Osteocyte (in vitro differentiated cells): ENCODE data around the gene FNDC3B. TPM values are rescaled to one million over a fixed set of nuclear protein-coding genes. Genes with fewer than 3 reads are reported as not detected.

Source experiments
- DNase-seq: peaks from one replicate; pipeline ENCODE4 v3.0.0; 2021; ENCODE audit warnings: mixed read lengths; ENCODE audit not compliant: unreplicated experiment; ENCODE audit errors: extremely low spot score
- H3K27ac Mint-ChIP-seq: one replicate; pipeline ENCODE4 v1.8.0; 2021; ENCODE audit warnings: mild to moderate bottlenecking, mixed read lengths; ENCODE audit not compliant: unreplicated experiment
- H3K27me3 Mint-ChIP-seq: one replicate; pipeline ENCODE4 v1.8.0; 2021; ENCODE audit warnings: mixed read lengths; ENCODE audit not compliant: unreplicated experiment
- H3K36me3 Mint-ChIP-seq: one replicate; pipeline ENCODE4 v1.8.0; 2021; ENCODE audit warnings: mixed read lengths; ENCODE audit not compliant: unreplicated experiment
- H3K4me1 Mint-ChIP-seq: one replicate; pipeline ENCODE4 v1.8.0; 2021; ENCODE audit warnings: mixed read lengths; ENCODE audit not compliant: unreplicated experiment
- H3K4me3 Mint-ChIP-seq: one replicate; pipeline ENCODE4 v1.8.0; 2021; ENCODE audit warnings: mild to moderate bottlenecking, moderate library complexity, mixed read lengths; ENCODE audit not compliant: unreplicated experiment
- H3K9me3 Mint-ChIP-seq: one replicate; pipeline ENCODE4 v1.8.0; 2021; ENCODE audit warnings: mixed read lengths; ENCODE audit not compliant: unreplicated experiment
- total RNA-seq: library from RNA; stranded (reverse); gene quantifications from 2 replicates; pipeline ENCODE4 v1.2.1, GENCODE V29; 2021
- TF ChIP-seq, protein P1 (sequence below): fragments of 200-600 bp; sonication (generic); IDR thresholded peaks from 2 replicates; pipeline ENCODE4 v1.5.0; 2021; ENCODE audit warnings: antibody characterized with exemption, mild to moderate bottlenecking, moderate library complexity

The FNDC3B gene
- total RNA-seq, 1 donor from 2014 or later = 240 TPM

DNA sequence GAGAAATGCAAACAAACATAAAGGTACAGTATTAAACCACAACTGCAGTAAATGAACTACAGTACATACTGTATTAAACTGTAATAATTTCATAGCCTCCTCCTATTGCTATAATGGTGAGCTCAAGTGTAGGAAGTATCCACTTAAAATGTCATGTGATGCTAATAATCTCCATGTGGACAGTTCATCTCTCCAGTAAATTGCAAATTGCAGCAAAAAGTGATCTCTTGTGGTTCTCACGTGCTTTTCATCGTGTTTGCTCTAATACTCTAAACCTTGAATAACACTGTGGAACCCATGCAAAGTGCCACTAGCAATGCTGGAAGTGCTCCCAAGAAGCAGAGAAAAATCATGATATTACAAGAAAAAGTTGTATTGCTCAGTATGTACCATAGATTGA is 9.2 kb upstream of the FNDC3B start:
- Mint-ChIP-seq H3K27ac (no peak overlapping the region), H3K27me3 (no peaks in the 10 kb centered on the region), H3K4me1 (peaks cover 5% of the 10 kb centered on the region), H3K4me3 (no peak overlapping the region), H3K9me3 (peaks cover 4% of the 10 kb centered on the region), H3K36me3 (peaks cover 5% of the 10 kb centered on the region)
- TF ChIP-seq, protein P1, sequence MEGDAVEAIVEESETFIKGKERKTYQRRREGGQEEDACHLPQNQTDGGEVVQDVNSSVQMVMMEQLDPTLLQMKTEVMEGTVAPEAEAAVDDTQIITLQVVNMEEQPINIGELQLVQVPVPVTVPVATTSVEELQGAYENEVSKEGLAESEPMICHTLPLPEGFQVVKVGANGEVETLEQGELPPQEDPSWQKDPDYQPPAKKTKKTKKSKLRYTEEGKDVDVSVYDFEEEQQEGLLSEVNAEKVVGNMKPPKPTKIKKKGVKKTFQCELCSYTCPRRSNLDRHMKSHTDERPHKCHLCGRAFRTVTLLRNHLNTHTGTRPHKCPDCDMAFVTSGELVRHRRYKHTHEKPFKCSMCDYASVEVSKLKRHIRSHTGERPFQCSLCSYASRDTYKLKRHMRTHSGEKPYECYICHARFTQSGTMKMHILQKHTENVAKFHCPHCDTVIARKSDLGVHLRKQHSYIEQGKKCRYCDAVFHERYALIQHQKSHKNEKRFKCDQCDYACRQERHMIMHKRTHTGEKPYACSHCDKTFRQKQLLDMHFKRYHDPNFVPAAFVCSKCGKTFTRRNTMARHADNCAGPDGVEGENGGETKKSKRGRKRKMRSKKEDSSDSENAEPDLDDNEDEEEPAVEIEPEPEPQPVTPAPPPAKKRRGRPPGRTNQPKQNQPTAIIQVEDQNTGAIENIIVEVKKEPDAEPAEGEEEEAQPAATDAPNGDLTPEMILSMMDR = no peak
- no peak for DNase-seq

DNA sequence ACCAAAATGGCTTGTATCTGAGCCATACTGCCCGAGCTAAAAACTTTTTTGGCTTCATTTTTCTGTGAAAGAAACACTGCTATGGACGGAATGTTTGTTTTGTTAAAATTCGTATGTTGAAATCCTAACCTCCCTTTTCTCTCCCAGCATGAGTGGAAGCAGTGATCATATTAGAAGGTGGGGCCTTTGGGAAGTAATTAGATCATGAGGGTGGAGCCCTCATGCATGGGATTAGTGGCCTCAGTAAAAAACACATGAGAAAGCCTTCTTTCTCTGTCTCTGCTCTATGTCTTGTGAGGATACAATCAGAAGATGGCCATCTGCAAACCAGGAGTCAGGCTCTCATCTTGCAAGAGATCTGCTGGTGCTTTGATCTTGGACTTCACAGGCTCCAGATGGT is 7.4 kb upstream of the FNDC3B start:
- TF ChIP-seq, protein P1 = no peak
- no peak for DNase-seq
- Mint-ChIP-seq H3K36me3 (peaks cover 5% of the 10 kb centered on the region), H3K9me3 (peaks cover 4% of the 10 kb centered on the region), H3K27ac (no peak overlapping the region), H3K4me3 (no peak overlapping the region), H3K27me3 (no peaks in the 10 kb centered on the region), H3K4me1 (peaks cover 5% of the 10 kb centered on the region)

DNA sequence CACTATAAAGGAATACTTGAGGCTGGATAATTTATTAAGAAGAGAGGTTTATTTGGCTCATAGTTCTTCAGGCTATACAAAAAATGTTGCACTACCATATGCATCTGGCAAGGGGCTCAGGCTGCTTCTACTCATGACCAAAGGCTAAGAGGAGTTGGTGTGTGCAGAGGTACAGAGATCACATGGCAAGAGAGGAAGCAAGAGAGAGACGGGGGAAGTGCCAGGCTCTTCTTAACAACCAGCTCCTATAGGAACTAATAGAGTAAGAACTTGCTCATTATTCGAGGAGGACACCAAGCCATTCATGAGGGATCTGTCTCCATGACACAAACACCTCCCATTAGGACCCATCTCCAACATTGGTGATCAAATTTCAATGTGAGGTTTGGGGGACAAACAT is 6.0 kb upstream of the FNDC3B start:
- Mint-ChIP-seq H3K27me3 (no peaks in the 10 kb centered on the region), H3K36me3 (peaks cover 5% of the 10 kb centered on the region), H3K9me3 (peaks cover 4% of the 10 kb centered on the region), H3K4me3 (no peak overlapping the region), H3K4me1 (peaks cover 5% of the 10 kb centered on the region), H3K27ac (no peak overlapping the region)
- TF ChIP-seq, protein P1 = no peak
- no peak for DNase-seq

DNA sequence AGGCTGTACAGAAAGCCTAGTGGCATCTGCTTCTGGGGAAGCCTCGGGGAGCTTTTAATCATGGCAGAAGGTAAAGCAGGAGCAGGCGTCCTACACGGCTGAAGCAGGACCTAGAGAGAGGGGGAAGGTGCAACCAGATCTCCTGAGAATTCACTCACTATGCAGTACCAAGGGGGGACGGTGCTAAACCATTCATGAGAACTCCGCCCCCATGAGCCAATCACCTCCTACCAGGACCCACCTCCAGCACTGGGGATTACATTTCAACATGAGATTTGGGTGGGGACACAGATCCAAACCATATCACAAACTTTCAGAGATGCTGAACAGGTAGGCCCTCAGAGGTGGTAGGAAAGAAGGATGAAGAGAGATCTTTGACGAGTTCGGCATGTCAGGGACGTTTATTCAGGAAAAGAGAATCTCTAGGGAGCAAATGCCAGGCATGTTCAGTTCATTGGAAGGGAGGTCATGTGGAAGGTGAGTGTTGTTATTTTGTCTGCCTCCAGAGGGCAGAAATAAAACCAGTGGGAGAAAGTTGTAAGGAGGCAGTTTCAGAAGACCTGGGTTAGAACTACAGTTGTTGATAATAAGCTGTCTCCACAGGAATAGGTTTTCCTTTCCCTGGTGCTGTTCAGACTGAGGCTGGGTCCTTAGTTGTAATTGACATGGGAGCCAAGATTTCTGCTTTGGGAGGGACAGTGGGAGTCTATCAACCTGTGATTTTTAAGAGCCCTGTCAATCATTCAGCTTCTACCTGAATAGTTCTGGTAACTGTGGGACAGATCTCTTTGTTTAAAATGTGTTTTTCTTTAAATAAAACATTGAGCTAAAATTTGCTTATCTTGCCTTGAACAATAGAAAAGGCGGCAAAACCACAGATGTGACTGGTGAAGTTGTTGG is 4.3 kb upstream of the FNDC3B start:
- H3K27ac Mint-ChIP-seq = no peak overlapping the region
- no peak for DNase-seq
- H3K36me3 Mint-ChIP-seq = peaks cover 5% of the 10 kb centered on the region

More for the DNA sequence above, 4.3 kb upstream of the FNDC3B start:
- TF ChIP-seq, protein P1 = peak; percentile 50
- Mint-ChIP-seq H3K4me1 (peaks cover 11% of the 10 kb centered on the region), H3K27me3 (no peaks in the 10 kb centered on the region), H3K9me3 (peaks cover 4% of the 10 kb centered on the region), H3K4me3 (no peak overlapping the region)
